ENCODE data around the gene OPCML.

Gene OPCML

GRCh38 chr11:132908414-132908810, 623.9 kb downstream of the OPCML start:
- Histone ChIP-seq H2AFZ (ENCODE audit: low read depth, low read length) (no peak overlapping the region), H3K4me1 (ENCODE audit: insufficient read depth, low read length) (peaks cover 20% of the 10 kb centered on the region), H3K27me3 (ENCODE audit: insufficient read depth, low read length) (no peaks in the 10 kb centered on the region), H3K36me3 (ENCODE audit: insufficient read depth, low read length) (no peaks in the 10 kb centered on the region), H3K9me3 (ENCODE audit: low read length) (no peaks in the 10 kb centered on the region), H3K4me3 (ENCODE audit: low read length) (no peak overlapping the region)

DNA sequence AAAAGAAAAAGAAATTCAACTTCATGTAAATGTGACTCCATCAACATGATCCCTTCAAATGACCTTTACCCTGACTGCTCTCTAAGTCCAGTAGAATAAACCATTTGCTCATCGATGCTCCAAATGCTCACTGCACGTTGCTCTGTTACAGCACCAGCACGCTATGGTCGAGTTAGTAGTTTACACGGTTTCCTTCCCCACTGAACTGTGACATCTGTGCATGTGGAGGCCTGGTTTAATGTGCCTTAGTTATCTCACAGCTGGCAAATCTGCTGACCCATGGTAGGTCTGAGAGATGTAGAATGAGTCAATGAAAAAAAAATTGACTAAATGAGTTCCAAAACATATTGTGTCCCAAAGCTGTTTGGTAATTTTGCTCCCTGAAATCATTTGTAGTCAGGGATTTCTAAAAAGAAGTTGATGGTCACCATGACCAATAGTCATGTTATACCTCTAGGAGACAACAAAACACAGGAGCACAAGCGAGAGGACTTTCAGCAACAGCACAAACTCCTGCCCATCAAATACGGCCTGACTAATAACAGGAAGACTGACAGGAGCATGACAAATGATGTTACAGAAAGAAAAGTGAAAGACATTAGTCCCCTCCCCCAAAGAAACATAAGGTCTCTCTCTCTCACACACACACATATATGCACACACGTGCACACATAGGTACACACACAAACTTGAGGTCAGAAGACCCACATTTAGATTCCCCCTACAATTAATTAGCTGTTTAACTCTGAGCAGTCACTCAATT, 624.5 kb downstream of the OPCML start:
- Histone ChIP-seq H3K4me1 (ENCODE audit: insufficient read depth, low read length) (peaks cover 20% of the 10 kb centered on the region), H3K4me3 (ENCODE audit: low read length) (no peak overlapping the region), H2AFZ (ENCODE audit: low read depth, low read length) (no peak overlapping the region), H3K27me3 (ENCODE audit: insufficient read depth, low read length) (no peaks in the 10 kb centered on the region), H3K36me3 (ENCODE audit: insufficient read depth, low read length) (no peaks in the 10 kb centered on the region), H3K9me3 (ENCODE audit: low read length) (no peaks in the 10 kb centered on the region)

DNA sequence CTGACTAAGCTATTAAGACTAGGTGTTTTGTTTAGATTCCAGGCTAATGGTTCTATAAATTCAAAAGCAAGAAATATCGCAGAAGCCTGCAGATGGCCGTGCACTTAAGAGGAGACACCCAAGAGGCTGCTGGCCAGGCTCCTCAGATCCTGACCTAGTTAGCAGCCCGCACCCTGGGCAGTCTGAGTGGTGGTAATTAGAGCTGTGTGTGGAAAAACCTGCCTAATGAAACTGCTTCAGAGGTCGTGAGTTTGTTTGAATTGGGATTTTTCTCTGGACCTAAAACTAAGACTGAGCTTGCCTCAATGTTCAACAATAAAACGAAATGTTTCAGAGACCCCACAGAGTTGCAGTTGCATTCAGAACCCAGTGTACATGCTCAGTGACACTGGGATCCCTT, 627.7 kb downstream of the OPCML start:
- Histone ChIP-seq H3K27me3 (ENCODE audit: insufficient read depth, low read length) (no peaks in the 10 kb centered on the region), H2AFZ (ENCODE audit: low read depth, low read length) (no peak overlapping the region), H3K36me3 (ENCODE audit: insufficient read depth, low read length) (no peaks in the 10 kb centered on the region), H3K9me3 (ENCODE audit: low read length) (no peaks in the 10 kb centered on the region), H3K4me3 (ENCODE audit: low read length) (no peak overlapping the region), H3K4me1 (ENCODE audit: insufficient read depth, low read length) (peaks cover 5% of the 10 kb centered on the region)

DNA sequence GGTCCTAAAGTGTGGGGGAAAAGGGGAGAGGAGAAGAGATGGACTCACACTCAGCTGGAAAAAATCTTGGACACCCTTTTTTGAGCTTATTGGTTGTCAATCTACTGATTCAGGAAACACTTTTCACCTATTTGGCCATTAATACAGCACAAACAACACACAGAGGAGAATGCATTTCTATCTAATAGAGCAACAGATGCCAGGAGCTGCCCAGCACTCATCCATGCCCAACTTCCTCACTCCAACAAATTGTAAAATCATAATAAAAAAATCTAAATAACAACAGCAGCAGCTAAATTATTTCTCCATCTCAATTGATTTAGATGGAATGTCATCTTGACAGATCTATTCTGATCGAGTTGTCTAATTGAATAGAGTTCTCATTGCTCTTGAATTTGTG, 628.2 kb downstream of the OPCML start:
- Histone ChIP-seq H3K4me3 (ENCODE audit: low read length) (no peak overlapping the region), H2AFZ (ENCODE audit: low read depth, low read length) (no peak overlapping the region), H3K27me3 (ENCODE audit: insufficient read depth, low read length) (no peaks in the 10 kb centered on the region), H3K4me1 (ENCODE audit: insufficient read depth, low read length) (peaks cover 5% of the 10 kb centered on the region), H3K36me3 (ENCODE audit: insufficient read depth, low read length) (no peaks in the 10 kb centered on the region), H3K9me3 (ENCODE audit: low read length) (no peaks in the 10 kb centered on the region)

- H2AFZ ChIP-seq (ENCODE audit: low read depth, low read length), result no peak overlapping the region
- no peak overlapping the region for H3K4me3 ChIP-seq (ENCODE audit: low read length)
- no peaks in the 10 kb centered on the region for H3K27me3 ChIP-seq (ENCODE audit: insufficient read depth, low read length)
- peaks cover 5% of the 10 kb centered on the region for H3K4me1 ChIP-seq (ENCODE audit: insufficient read depth, low read length)
- H3K9me3 ChIP-seq (ENCODE audit: low read length), result no peaks in the 10 kb centered on the region
- H3K36me3 ChIP-seq (ENCODE audit: insufficient read depth, low read length), result no peaks in the 10 kb centered on the region
These were observed 630.4 kb downstream of the OPCML start for GRCh38 chr11:132901638-132902471.

GRCh38 chr11:132898676-132899075, 633.6 kb downstream of the OPCML start:
- no peaks in the 10 kb centered on the region for H3K9me3 ChIP-seq (ENCODE audit: low read length)
- no peaks in the 10 kb centered on the region for H3K36me3 ChIP-seq (ENCODE audit: insufficient read depth, low read length)
- H3K27me3 ChIP-seq (ENCODE audit: insufficient read depth, low read length), result no peaks in the 10 kb centered on the region
- H2AFZ ChIP-seq (ENCODE audit: low read depth, low read length), result no peak overlapping the region
- no peak overlapping the region for H3K4me3 ChIP-seq (ENCODE audit: low read length)
- H3K4me1 ChIP-seq (ENCODE audit: insufficient read depth, low read length), result peaks cover 12% of the 10 kb centered on the region

DNA sequence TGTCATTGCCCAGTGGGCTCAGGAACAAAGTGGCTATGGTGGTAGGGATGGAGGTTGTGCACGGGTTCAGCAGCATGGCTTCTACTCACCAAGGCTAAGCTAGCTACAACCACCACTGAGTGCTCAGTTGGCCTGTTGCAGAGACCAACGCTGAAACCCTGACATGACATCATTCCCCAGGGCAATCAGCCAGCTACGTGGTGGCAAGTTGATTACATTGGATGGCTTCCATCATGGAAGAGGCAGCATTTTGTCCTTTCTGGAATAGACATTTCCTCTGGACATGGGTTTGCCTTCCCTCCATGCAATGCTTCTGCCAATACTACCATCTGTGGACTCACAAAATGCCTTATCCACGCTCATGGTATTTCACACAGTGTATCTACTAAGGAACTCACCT, 634.3 kb downstream of the OPCML start:
- Histone ChIP-seq H3K4me1 (ENCODE audit: insufficient read depth, low read length) (peaks cover 12% of the 10 kb centered on the region), H3K27me3 (ENCODE audit: insufficient read depth, low read length) (no peaks in the 10 kb centered on the region), H2AFZ (ENCODE audit: low read depth, low read length) (no peak overlapping the region), H3K4me3 (ENCODE audit: low read length) (no peak overlapping the region), H3K9me3 (ENCODE audit: low read length) (no peaks in the 10 kb centered on the region), H3K36me3 (ENCODE audit: insufficient read depth, low read length) (no peaks in the 10 kb centered on the region)

GRCh38 chr11:132895340-132895739, 637.0 kb downstream of the OPCML start:
- Histone ChIP-seq H3K4me3 (ENCODE audit: low read length) (no peak overlapping the region), H3K36me3 (ENCODE audit: insufficient read depth, low read length) (no peaks in the 10 kb centered on the region), H3K4me1 (ENCODE audit: insufficient read depth, low read length) (peaks cover 6% of the 10 kb centered on the region), H3K9me3 (ENCODE audit: low read length) (no peaks in the 10 kb centered on the region), H3K27me3 (ENCODE audit: insufficient read depth, low read length) (no peaks in the 10 kb centered on the region), H2AFZ (ENCODE audit: low read depth, low read length) (peak overlapping the region; percentile 38)

- no peaks in the 10 kb centered on the region for H3K27me3 ChIP-seq (ENCODE audit: insufficient read depth, low read length)
These were observed 637.7 kb downstream of the OPCML start for GRCh38 chr11:132894606-132895005.

GRCh38 chr11:132892876-132893275, 639.4 kb downstream of the OPCML start:
- no peak overlapping the region for H3K4me3 ChIP-seq (ENCODE audit: low read length)
- H3K36me3 ChIP-seq (ENCODE audit: insufficient read depth, low read length), result no peaks in the 10 kb centered on the region
- no peak overlapping the region for H2AFZ ChIP-seq (ENCODE audit: low read depth, low read length)
- peaks cover 9% of the 10 kb centered on the region for H3K4me1 ChIP-seq (ENCODE audit: insufficient read depth, low read length)
- no peaks in the 10 kb centered on the region for H3K27me3 ChIP-seq (ENCODE audit: insufficient read depth, low read length)
- H3K9me3 ChIP-seq (ENCODE audit: low read length), result no peaks in the 10 kb centered on the region

More at GRCh38 chr11:132894606-132895005, 637.7 kb downstream of the OPCML start:
- Histone ChIP-seq H3K36me3 (ENCODE audit: insufficient read depth, low read length) (no peaks in the 10 kb centered on the region), H3K4me1 (ENCODE audit: insufficient read depth, low read length) (peaks cover 6% of the 10 kb centered on the region), H2AFZ (ENCODE audit: low read depth, low read length) (no peak overlapping the region), H3K4me3 (ENCODE audit: low read length) (no peak overlapping the region), H3K9me3 (ENCODE audit: low read length) (no peaks in the 10 kb centered on the region)

DNA sequence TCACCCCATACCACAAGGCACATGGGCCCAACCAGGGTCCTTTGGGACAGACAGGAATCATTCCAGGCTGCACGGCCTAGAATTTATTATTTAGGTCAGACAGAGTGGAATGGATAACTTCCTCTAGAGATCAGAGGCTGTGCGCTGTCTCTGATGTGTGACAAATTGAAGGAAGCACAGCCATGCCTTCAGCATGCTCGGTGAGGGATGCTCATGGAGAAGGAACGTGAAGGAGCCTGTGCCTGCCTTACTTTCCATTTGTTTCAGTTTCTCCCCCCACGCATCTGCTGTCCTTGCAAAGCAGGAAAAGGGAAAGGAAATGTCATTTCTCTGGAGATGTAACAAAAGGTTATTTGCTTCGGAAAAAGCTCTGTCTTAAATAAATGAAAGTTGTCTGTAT, 644.1 kb downstream of the OPCML start:
- peaks cover 26% of the 10 kb centered on the region for H3K4me1 ChIP-seq (ENCODE audit: insufficient read depth, low read length)
- no peaks in the 10 kb centered on the region for H3K9me3 ChIP-seq (ENCODE audit: low read length)
- no peak overlapping the region for H3K4me3 ChIP-seq (ENCODE audit: low read length)
- H2AFZ ChIP-seq (ENCODE audit: low read depth, low read length), result no peak overlapping the region
- H3K27me3 ChIP-seq (ENCODE audit: insufficient read depth, low read length), result no peaks in the 10 kb centered on the region
- no peaks in the 10 kb centered on the region for H3K36me3 ChIP-seq (ENCODE audit: insufficient read depth, low read length)

GRCh38 chr11:132886335-132886734, 646.0 kb downstream of the OPCML start:
- Histone ChIP-seq H3K9me3 (ENCODE audit: low read length) (no peaks in the 10 kb centered on the region), H2AFZ (ENCODE audit: low read depth, low read length) (no peak overlapping the region), H3K27me3 (ENCODE audit: insufficient read depth, low read length) (no peaks in the 10 kb centered on the region), H3K4me1 (ENCODE audit: insufficient read depth, low read length) (peaks cover 26% of the 10 kb centered on the region), H3K36me3 (ENCODE audit: insufficient read depth, low read length) (no peaks in the 10 kb centered on the region), H3K4me3 (ENCODE audit: low read length) (no peak overlapping the region)

DNA sequence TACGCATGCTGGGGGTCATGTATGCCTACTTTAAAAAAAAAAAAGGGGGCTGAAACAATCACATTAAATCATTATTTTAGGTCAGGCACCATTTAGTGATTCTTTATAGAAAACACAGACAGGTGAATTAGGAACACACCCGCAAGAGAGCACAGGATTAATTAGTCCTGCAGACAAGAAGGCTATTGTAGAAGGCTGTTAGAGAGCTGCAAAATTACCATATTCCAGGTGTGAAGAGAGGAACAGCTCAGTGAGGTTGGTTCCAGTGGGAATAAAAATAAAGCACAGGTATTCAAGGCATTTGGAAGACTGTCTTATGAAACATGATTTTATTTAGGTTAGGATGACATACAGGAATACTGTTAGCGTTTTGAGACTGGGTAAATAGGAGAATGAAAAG, 649.1 kb downstream of the OPCML start:
- H3K9me3 ChIP-seq (ENCODE audit: low read length), result no peaks in the 10 kb centered on the region
- H3K27me3 ChIP-seq (ENCODE audit: insufficient read depth, low read length), result no peaks in the 10 kb centered on the region
- H3K36me3 ChIP-seq (ENCODE audit: insufficient read depth, low read length), result no peaks in the 10 kb centered on the region
- H2AFZ ChIP-seq (ENCODE audit: low read depth, low read length), result no peak overlapping the region
- peaks cover 25% of the 10 kb centered on the region for H3K4me1 ChIP-seq (ENCODE audit: insufficient read depth, low read length)
- no peak overlapping the region for H3K4me3 ChIP-seq (ENCODE audit: low read length)

Measured in neuron (in vitro differentiated cells).